ENCODE measurements around the gene EDAR. TPM values are rescaled to one million over a fixed set of nuclear protein-coding genes. Genes with fewer than 3 reads are reported as not detected.

Gene EDAR
- total and polyA plus RNA-seq, 11 donors, result 0.01 to 0.20 (median 0.16) TPM; not detected in 8

GRCh38 chr2:108963057-108963456 lies 26.0 kb downstream of the EDAR start:
- no peak for DNase-seq
- 88 to 94% (median 91%) methylated on average over 8 of the region's 8 CpGs for WGBS, 4 donors
- Histone ChIP-seq H3K9me3 (no peaks in the 10 kb centered on the region), H3K4me3 (no peak overlapping the region), H3K36me3 (no peaks in the 10 kb centered on the region), H3K27me3 (no peaks in the 10 kb centered on the region), H3K27ac (no peak overlapping the region), H3K4me1 (peaks cover 0 to 16% (median 0%) of the 10 kb centered on the region in 12 donors)
- ATAC-seq, result no peak
- intact Hi-C loops (cut with DNase I), result no loop called here
- TF ChIP-seq POLR2A (IDR thresholded peaks at IDR 0.05) (no peak), CTCF (IDR thresholded peaks at IDR 0.05) (no peak)

GRCh38 chr2:108961796-108962195 lies 27.2 kb downstream of the EDAR start:
- WGBS, 4 donors, result 79 to 94% (median 87%) methylated on average over 3 to 4 of the region's 4 CpGs
- no peak overlapping the region for H3K27ac ChIP-seq
- ATAC-seq, result no peak

GRCh38 chr2:108960006-108960405 lies 29.0 kb downstream of the EDAR start:
- H3K4me1 ChIP-seq, result peaks cover 0 to 25% (median 0%) of the 10 kb centered on the region in 12 donors
- no peak for TF ChIP-seq POLR2A (IDR thresholded peaks at IDR 0.05)
- no peak for TF ChIP-seq CTCF (IDR thresholded peaks at IDR 0.05)
- H3K27ac ChIP-seq, result no peak overlapping the region
- intact Hi-C loops (cut with DNase I), result no loop called here
- no peaks in the 10 kb centered on the region for H3K27me3 ChIP-seq
- no peaks in the 10 kb centered on the region for H3K9me3 ChIP-seq
- no peak for ATAC-seq
- WGBS, 4 donors, result 79 to 87% (median 82%) methylated on average over 5 of the region's 5 CpGs
- H3K4me3 ChIP-seq, result no peak overlapping the region
- no peak for DNase-seq
- no peaks in the 10 kb centered on the region for H3K36me3 ChIP-seq

More at GRCh38 chr2:108961796-108962195, 27.2 kb downstream of the EDAR start:
- H3K9me3 ChIP-seq, result no peaks in the 10 kb centered on the region
- H3K4me3 ChIP-seq, result no peak overlapping the region
- DNase-seq, result no peak
- TF ChIP-seq CTCF (IDR thresholded peaks at IDR 0.05), result no peak
- no peak for TF ChIP-seq POLR2A (IDR thresholded peaks at IDR 0.05)
- no peaks in the 10 kb centered on the region for H3K36me3 ChIP-seq
- peaks cover 0 to 25% (median 0%) of the 10 kb centered on the region in 12 donors for H3K4me1 ChIP-seq
- intact Hi-C loops (cut with DNase I), result no loop called here
- no peaks in the 10 kb centered on the region for H3K27me3 ChIP-seq

- DNase-seq, result no peak
- ATAC-seq, result peak in 3 of 4 donors; percentile 29 to 47 (median 44)
- no peaks in the 10 kb centered on the region for H3K9me3 ChIP-seq
- no peaks in the 10 kb centered on the region for H3K36me3 ChIP-seq
- 73 to 82% (median 76%) methylated on average over 6 to 7 of the region's 7 CpGs for WGBS, 4 donors
- intact Hi-C loops (cut with DNase I), result no loop called here
- no peaks in the 10 kb centered on the region for H3K27me3 ChIP-seq
- no peak overlapping the region for H3K4me3 ChIP-seq
- no peak for TF ChIP-seq POLR2A (IDR thresholded peaks at IDR 0.05)
- TF ChIP-seq CTCF (IDR thresholded peaks at IDR 0.05), result no peak
- H3K4me1 ChIP-seq, result peaks cover 0 to 25% (median 0%) of the 10 kb centered on the region in 12 donors
- H3K27ac ChIP-seq, result no peak overlapping the region
These were observed 29.6 kb downstream of the EDAR start for GRCh38 chr2:108959401-108959800.
